ENCODE measurements around the gene TIMM17A.
A peak's percentile ranks its signal among the peaks of the same experiment; 100 is the strongest.

The TIMM17A gene

DNA sequence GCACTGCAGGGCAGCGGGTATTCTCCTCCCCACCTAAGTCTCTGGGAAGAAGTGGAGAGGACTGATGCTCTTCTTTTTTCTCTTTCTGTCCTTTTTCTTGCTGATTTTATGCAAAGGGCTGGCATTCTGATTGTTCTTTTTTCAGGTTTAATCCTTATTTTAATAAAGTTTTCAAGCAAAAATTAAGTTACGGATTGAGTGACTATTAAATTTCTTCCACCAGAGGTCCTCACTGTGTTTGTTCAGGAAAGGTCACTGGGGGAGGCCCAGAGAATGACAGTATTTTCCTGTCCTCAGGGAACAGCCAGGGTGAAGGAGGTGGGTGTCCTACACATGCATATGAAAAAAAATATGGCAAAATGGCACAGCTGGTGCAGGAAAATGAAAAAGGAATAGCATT lies 50.7 kb downstream of the TIMM17A start:
- TF ChIP-seq, protein P1, sequence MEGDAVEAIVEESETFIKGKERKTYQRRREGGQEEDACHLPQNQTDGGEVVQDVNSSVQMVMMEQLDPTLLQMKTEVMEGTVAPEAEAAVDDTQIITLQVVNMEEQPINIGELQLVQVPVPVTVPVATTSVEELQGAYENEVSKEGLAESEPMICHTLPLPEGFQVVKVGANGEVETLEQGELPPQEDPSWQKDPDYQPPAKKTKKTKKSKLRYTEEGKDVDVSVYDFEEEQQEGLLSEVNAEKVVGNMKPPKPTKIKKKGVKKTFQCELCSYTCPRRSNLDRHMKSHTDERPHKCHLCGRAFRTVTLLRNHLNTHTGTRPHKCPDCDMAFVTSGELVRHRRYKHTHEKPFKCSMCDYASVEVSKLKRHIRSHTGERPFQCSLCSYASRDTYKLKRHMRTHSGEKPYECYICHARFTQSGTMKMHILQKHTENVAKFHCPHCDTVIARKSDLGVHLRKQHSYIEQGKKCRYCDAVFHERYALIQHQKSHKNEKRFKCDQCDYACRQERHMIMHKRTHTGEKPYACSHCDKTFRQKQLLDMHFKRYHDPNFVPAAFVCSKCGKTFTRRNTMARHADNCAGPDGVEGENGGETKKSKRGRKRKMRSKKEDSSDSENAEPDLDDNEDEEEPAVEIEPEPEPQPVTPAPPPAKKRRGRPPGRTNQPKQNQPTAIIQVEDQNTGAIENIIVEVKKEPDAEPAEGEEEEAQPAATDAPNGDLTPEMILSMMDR (IDR thresholded peaks at IDR 0.05; ENCODE audit: low read depth, low read length), result peak; percentile 7; the same call in 1 of the 2 replicates
- no peak overlapping the region for H3K4me3 ChIP-seq (ENCODE audit: low read depth, low read length)

DNA sequence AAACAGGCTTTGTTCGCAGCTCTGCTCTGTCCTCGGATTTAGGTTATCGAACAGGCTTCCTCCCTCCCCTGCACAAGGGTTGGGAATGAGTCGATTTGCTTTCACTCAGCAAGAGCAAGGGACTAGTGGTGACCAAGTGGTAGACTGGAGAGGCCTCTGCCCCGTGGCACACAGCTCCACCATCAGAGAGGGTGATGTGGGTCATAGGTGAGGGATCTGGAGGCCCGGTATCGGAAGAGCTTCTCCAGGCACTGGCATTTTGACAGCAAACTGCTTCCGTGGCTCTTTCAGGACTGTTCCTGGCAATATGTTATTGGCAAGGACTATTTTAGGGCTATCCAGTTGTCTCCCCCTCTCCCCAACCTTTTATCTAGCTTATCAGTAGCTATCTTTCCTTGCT lies 52.0 kb downstream of the TIMM17A start:
- TF ChIP-seq, protein P1 (IDR thresholded peaks at IDR 0.05; ENCODE audit: low read depth, low read length), result no peak
- no peak overlapping the region for H3K4me3 ChIP-seq (ENCODE audit: low read depth, low read length)

DNA sequence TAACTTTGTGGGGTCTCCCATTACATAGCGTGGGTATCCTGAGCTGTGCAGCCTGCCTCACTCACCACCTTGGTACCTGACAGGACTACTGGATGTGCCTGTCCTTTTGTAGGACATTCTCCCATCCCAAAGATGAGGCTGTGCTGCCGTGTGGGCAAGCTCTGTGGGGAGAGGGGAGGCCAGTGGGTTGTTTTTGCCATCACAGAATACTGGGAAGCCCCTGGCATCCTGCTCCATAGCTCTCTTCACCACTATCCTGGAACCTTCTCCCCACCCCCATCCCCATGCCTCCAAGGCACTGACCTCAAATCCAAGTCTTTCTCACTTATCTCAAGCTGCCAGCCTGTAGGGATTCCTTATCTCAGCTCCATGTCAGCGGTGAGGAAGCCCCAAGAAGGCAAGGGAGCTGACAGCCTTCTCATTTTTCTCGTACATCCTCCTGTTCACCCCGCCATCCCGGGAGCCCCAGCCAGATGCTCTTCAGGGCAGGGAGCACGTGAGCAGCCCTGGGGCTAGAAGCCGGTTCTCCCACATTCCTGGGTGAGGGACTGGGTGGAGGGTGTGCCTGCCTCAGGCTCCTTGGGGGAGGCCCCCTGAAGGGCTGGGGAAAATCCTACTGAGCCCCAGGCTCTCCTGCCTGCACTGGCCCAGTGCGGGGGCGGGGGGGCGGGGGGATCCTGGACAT lies 52.6 kb downstream of the TIMM17A start:
- TF ChIP-seq, protein P1 (IDR thresholded peaks at IDR 0.05; ENCODE audit: low read depth, low read length), result no peak
- H3K4me3 ChIP-seq (ENCODE audit: low read depth, low read length), result no peak overlapping the region

DNA sequence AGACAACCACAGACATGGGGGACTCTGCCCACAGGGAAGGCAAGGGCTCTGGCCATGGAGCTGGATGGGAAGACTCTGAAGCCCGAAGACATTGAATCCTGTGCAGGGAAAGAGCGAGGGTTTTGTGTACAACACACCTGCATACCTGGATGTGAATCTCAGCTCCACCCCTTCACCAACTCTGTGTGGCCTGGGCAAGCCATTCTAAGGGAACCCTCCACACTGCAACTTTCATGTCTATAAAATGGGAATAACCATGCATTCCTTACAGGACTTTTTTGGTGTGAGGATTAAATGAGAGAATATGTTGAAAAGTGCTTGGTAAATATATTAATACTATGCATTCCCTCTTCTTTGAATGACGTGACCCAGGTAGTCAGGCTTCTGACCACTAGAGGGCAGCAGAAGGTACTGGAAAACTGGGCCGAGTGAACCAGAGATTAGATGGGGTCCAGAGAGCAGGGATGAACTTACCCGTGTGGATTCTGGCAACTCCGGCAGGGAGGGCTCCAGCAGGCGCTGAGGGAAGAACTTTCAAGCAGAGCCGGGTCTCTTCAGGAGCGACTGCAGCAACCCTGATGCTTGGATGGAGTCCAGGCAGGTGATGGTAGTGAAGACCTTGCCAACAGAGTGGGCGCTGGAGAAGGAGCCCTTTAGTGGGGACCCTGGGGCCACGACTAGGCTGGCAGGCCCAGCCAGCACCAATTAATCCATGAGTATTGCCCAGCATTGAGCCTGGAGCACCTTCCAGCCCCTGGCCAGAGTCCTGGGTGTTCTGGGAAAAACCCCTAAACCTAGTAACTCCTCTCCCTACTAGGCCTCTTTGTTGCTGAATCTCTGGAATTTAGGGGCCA lies 54.2 kb downstream of the TIMM17A start:
- no peak overlapping the region for H3K4me3 ChIP-seq (ENCODE audit: low read depth, low read length)
- TF ChIP-seq, protein P1 (IDR thresholded peaks at IDR 0.05; ENCODE audit: low read depth, low read length), result peak; percentile 64

DNA sequence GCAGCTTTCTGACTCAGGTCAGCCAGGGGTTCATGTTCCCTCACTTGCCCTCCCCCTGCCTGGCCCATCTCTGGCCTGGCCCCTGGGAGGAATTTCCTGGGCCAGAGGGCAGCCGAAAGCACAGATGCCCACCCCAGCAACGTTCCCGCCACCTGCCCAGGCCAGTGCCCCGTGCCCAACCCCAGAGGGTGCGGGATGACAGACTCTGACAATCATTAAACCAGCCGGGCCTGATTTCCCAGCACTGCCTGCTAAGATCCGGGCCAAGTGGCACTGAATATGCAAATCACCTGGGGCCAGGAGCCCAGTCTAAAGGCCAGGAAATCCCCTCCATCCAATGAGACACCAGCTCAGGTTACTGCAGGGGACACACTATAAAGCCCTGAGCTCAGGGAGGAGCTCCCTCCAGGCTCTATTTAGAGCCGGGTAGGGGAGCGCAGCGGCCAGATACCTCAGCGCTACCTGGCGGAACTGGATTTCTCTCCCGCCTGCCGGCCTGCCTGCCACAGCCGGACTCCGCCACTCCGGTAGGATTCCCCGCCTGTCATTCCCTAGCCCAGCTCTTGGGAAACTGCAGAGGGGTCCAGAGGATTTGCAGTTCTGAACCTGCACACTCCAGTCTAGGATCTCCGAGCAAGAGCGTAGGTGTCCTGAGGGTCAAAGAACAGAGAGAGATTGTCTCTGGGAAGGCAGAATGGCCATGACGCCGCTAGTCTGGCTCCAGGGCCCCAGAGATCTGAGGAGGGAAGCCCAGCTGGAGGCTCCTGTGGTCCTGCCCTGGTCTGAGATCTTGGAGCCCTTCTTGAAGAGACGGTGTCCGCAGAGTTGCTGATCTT lies 55.1 kb downstream of the TIMM17A start, which contains the start of gene ELF3:
Gene ELF3 (plus strand): TSS at position 408 of the 836 bp plus-strand sequence. CDS start 550 bp downstream, outside the sequence.
- TF ChIP-seq, protein P1 (IDR thresholded peaks at IDR 0.05; ENCODE audit: low read depth, low read length), result no peak

DNA sequence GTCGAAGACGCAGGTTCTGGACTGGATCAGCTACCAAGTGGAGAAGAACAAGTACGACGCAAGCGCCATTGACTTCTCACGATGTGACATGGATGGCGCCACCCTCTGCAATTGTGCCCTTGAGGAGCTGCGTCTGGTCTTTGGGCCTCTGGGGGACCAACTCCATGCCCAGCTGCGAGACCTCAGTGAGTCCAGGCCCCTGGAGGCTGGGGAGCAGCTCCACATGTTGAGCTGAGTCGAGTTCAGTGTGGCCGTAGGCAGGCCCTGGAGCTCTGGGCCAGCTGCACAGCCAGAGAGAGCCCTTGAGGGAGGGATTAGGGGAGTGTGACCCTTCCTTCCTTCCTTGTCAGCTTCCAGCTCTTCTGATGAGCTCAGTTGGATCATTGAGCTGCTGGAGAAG lies 56.7 kb downstream of the TIMM17A start:
- TF ChIP-seq, protein P1 (IDR thresholded peaks at IDR 0.05; ENCODE audit: low read depth, low read length), result no peak
- H3K4me3 ChIP-seq (ENCODE audit: low read depth, low read length), result no peak overlapping the region

More for the DNA sequence above, 55.1 kb downstream of the TIMM17A start, which contains the start of gene ELF3:
- no peak within 1 kb of the TSS for H3K4me3 ChIP-seq (ENCODE audit: low read depth, low read length)
